Activated T-helper 17 cell treated with anti-CD3 and anti-CD28 coated beads, Interleukin-2, amount 50 U/mL, for 72 hours (primary cell): ENCODE data around the gene KRT6A. TPM values are rescaled to one million over a fixed set of nuclear protein-coding genes. Genes with fewer than 3 reads are reported as not detected.
A peak's percentile ranks its signal among the peaks of the same experiment; 100 is the strongest.
"Not testable (repeated sequence)": the region's sequence is repeated elsewhere in the genome, so short reads cannot be mapped to it uniquely, and the experiment has no call there.

ENCODE experiments used
- ATAC-seq: fragments of 150-1000 bp; cut with Tn5 transposase; replicated peaks from 2 replicates; pipeline ENCODE4 v1.10.0; 2021; ENCODE audit warnings: mild to moderate bottlenecking, moderate library complexity
- H3K27ac Mint-ChIP-seq: one replicate; pipeline ENCODE4 v1.8.0; 2022; ENCODE audit warnings: mixed read lengths
- H3K27me3 Mint-ChIP-seq: one replicate; pipeline ENCODE4 v1.8.0; 2022; ENCODE audit warnings: mixed read lengths
- H3K36me3 Mint-ChIP-seq: one replicate; pipeline ENCODE4 v1.8.0; 2022; ENCODE audit warnings: low read depth, mild to moderate bottlenecking, mixed read lengths
- H3K4me1 Mint-ChIP-seq: one replicate; pipeline ENCODE4 v1.8.0; 2022; ENCODE audit warnings: mixed read lengths
- H3K4me3 Mint-ChIP-seq: one replicate; pipeline ENCODE4 v1.8.0; 2022; ENCODE audit warnings: mild to moderate bottlenecking, mixed read lengths
- H3K9me3 Mint-ChIP-seq: one replicate; pipeline ENCODE4 v1.8.0; 2022; ENCODE audit warnings: mixed read lengths
- total RNA-seq, 2 donors: library from RNA; stranded (reverse); gene quantifications; one replicate each; pipeline ENCODE4 v1.2.3, GENCODE V29; 2022

KRT6A gene
- total RNA-seq, 2 donors from 2014 or later = not detected

- Mint-ChIP-seq H3K4me1 (no peaks in the 10 kb centered on the region), H3K36me3 (no peaks in the 10 kb centered on the region), H3K4me3 (no peak overlapping the region), H3K9me3 (no peaks in the 10 kb centered on the region), H3K27me3 (peaks cover 7% of the 10 kb centered on the region), H3K27ac (no peak overlapping the region)
- no peak for ATAC-seq
Observed at GRCh38 chr12:52518574-52519386, 25.7 kb upstream of the KRT6A start.

- no peak overlapping the region for H3K4me3 Mint-ChIP-seq
- no peak overlapping the region for H3K27ac Mint-ChIP-seq
- peaks cover 10% of the 10 kb centered on the region for H3K27me3 Mint-ChIP-seq
- no peaks in the 10 kb centered on the region for H3K36me3 Mint-ChIP-seq
- no peak for ATAC-seq
- H3K9me3 Mint-ChIP-seq = no peaks in the 10 kb centered on the region
- H3K4me1 Mint-ChIP-seq = no peaks in the 10 kb centered on the region
Observed at GRCh38 chr12:52517888-52518287, 24.8 kb upstream of the KRT6A start.

GRCh38 chr12:52517005-52517835 is 24.2 kb upstream of the KRT6A start:
- Mint-ChIP-seq H3K36me3 (no peaks in the 10 kb centered on the region), H3K27me3 (peaks cover 14% of the 10 kb centered on the region), H3K27ac (no peak overlapping the region), H3K9me3 (no peaks in the 10 kb centered on the region), H3K4me3 (no peak overlapping the region), H3K4me1 (no peaks in the 10 kb centered on the region)
- ATAC-seq = no peak

GRCh38 chr12:52515927-52516831 is 23.1 kb upstream of the KRT6A start:
- Mint-ChIP-seq H3K4me3 (no peak overlapping the region), H3K27me3 (peaks cover 14% of the 10 kb centered on the region), H3K27ac (no peak overlapping the region), H3K4me1 (no peaks in the 10 kb centered on the region), H3K9me3 (peaks cover 7% of the 10 kb centered on the region), H3K36me3 (no peaks in the 10 kb centered on the region)
- ATAC-seq = peak; percentile 29

- ATAC-seq = no peak
- H3K27ac Mint-ChIP-seq = no peak overlapping the region
- H3K9me3 Mint-ChIP-seq = peaks cover 8% of the 10 kb centered on the region
- no peak overlapping the region for H3K4me3 Mint-ChIP-seq
- peaks cover 16% of the 10 kb centered on the region for H3K27me3 Mint-ChIP-seq
- H3K36me3 Mint-ChIP-seq = no peaks in the 10 kb centered on the region
- H3K4me1 Mint-ChIP-seq = no peaks in the 10 kb centered on the region
Observed at GRCh38 chr12:52515319-52515646, 22.2 kb upstream of the KRT6A start.

GRCh38 chr12:52514471-52515318 is 21.6 kb upstream of the KRT6A start:
- H3K4me3 Mint-ChIP-seq = no peak overlapping the region
- H3K36me3 Mint-ChIP-seq = no peaks in the 10 kb centered on the region
- no peaks in the 10 kb centered on the region for H3K4me1 Mint-ChIP-seq
- peaks cover 19% of the 10 kb centered on the region for H3K27me3 Mint-ChIP-seq
- no peak overlapping the region for H3K27ac Mint-ChIP-seq
- no peak for ATAC-seq
- peaks cover 8% of the 10 kb centered on the region for H3K9me3 Mint-ChIP-seq

GRCh38 chr12:52513736-52514135 is 20.7 kb upstream of the KRT6A start:
- Mint-ChIP-seq H3K27ac (no peak overlapping the region), H3K9me3 (peaks cover 8% of the 10 kb centered on the region), H3K4me1 (no peaks in the 10 kb centered on the region), H3K4me3 (no peak overlapping the region), H3K36me3 (no peaks in the 10 kb centered on the region), H3K27me3 (peaks cover 24% of the 10 kb centered on the region)
- no peak for ATAC-seq

GRCh38 chr12:52508211-52508610 is 15.2 kb upstream of the KRT6A start:
- H3K27ac Mint-ChIP-seq = no peak overlapping the region
- no peak for ATAC-seq
- H3K9me3 Mint-ChIP-seq = peaks cover 8% of the 10 kb centered on the region
- no peaks in the 10 kb centered on the region for H3K4me1 Mint-ChIP-seq
- no peaks in the 10 kb centered on the region for H3K36me3 Mint-ChIP-seq
- no peak overlapping the region for H3K4me3 Mint-ChIP-seq
- H3K27me3 Mint-ChIP-seq = peaks cover 45% of the 10 kb centered on the region

GRCh38 chr12:52506858-52507715 is 14.0 kb upstream of the KRT6A start:
- Mint-ChIP-seq H3K27ac (no peak overlapping the region), H3K36me3 (no peaks in the 10 kb centered on the region), H3K4me1 (no peaks in the 10 kb centered on the region), H3K9me3 (peaks cover 8% of the 10 kb centered on the region), H3K27me3 (peaks cover 38% of the 10 kb centered on the region), H3K4me3 (no peak overlapping the region)
- ATAC-seq = no peak

- no peak overlapping the region for H3K27ac Mint-ChIP-seq
- H3K36me3 Mint-ChIP-seq = no peaks in the 10 kb centered on the region
- no peaks in the 10 kb centered on the region for H3K4me1 Mint-ChIP-seq
- H3K4me3 Mint-ChIP-seq = no peak overlapping the region
- no peaks in the 10 kb centered on the region for H3K9me3 Mint-ChIP-seq
- peaks cover 34% of the 10 kb centered on the region for H3K27me3 Mint-ChIP-seq
- ATAC-seq = no peak
Observed at GRCh38 chr12:52502877-52503276, 9.8 kb upstream of the KRT6A start.

GRCh38 chr12:52501490-52501889 is 8.4 kb upstream of the KRT6A start:
- ATAC-seq = no peak
- Mint-ChIP-seq H3K36me3 (no peaks in the 10 kb centered on the region), H3K9me3 (no peaks in the 10 kb centered on the region), H3K27ac (no peak overlapping the region), H3K27me3 (peaks cover 23% of the 10 kb centered on the region), H3K4me1 (no peaks in the 10 kb centered on the region), H3K4me3 (no peak overlapping the region)

GRCh38 chr12:52500574-52500973 is 7.5 kb upstream of the KRT6A start:
- not testable (repeated sequence) for ATAC-seq, H3K9me3 Mint-ChIP-seq, H3K4me3 Mint-ChIP-seq, H3K4me1 Mint-ChIP-seq, H3K36me3 Mint-ChIP-seq, H3K27ac Mint-ChIP-seq
- H3K27me3 Mint-ChIP-seq = peaks cover 25% of the 10 kb centered on the region
